Ishikawa (cell line): ENCODE results near the gene APC2.

Experiments used
- TAF1 ChIP-seq: IDR thresholded peaks from 2 replicates; pipeline ENCODE4 v1.6.1; 2012; ENCODE audit warnings: low read depth, mild to moderate bottlenecking
- TCF12 ChIP-seq: IDR thresholded peaks from 2 replicates; pipeline ENCODE4 v1.6.1; 2012; ENCODE audit warnings: low read depth
- TF ChIP-seq, protein P1 (sequence below): IDR thresholded peaks from 2 replicates; pipeline ENCODE4 v1.6.1; 2012; ENCODE audit warnings: low read depth, mild to moderate bottlenecking
- TF ChIP-seq, protein P2 (sequence below): IDR thresholded peaks from 2 replicates; pipeline ENCODE4 v1.6.1; 2012

DNA sequence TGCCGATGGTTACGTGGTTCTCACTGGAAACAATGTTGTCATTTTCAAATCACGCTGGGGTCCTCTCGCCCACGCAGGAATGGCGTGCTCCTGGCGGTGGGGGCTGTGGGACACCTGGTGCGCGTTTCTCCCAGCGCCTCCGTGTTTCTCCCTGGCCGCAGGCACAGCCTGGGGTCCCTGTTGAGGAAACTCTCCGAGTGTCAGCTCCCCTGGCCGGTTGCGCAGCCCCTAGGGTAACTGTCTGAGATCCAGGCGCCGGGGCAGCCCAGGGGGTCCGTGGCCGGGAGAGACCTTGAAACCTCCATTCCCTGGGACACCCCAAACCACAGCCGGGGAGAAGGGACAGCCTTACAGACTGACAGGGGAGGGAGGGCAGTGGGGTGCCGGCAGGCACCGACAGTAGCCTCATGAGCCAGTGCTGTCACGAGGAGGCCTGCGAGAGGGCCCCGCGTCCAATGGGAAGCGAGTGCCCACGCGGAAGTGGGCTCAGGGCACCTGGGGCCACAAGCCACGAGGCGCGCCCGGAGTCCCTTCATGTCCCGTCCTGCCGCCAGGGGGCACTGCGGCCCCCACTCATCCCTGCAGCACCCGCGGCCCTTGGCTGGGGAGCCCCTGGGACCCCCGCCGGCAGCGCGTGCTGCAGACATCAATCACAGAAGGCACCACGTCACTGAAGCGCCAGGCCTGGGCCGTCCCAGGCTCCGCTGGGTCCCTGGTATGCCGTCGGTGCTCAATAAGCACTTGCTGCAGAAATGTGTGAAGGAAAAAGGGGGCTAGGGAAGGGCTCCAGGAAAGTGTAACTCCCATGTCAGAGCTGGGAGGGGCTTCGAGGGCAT, 53.4 kb downstream of the APC2 start:
- no peak for TF ChIP-seq TAF1
- TF ChIP-seq, protein P1, sequence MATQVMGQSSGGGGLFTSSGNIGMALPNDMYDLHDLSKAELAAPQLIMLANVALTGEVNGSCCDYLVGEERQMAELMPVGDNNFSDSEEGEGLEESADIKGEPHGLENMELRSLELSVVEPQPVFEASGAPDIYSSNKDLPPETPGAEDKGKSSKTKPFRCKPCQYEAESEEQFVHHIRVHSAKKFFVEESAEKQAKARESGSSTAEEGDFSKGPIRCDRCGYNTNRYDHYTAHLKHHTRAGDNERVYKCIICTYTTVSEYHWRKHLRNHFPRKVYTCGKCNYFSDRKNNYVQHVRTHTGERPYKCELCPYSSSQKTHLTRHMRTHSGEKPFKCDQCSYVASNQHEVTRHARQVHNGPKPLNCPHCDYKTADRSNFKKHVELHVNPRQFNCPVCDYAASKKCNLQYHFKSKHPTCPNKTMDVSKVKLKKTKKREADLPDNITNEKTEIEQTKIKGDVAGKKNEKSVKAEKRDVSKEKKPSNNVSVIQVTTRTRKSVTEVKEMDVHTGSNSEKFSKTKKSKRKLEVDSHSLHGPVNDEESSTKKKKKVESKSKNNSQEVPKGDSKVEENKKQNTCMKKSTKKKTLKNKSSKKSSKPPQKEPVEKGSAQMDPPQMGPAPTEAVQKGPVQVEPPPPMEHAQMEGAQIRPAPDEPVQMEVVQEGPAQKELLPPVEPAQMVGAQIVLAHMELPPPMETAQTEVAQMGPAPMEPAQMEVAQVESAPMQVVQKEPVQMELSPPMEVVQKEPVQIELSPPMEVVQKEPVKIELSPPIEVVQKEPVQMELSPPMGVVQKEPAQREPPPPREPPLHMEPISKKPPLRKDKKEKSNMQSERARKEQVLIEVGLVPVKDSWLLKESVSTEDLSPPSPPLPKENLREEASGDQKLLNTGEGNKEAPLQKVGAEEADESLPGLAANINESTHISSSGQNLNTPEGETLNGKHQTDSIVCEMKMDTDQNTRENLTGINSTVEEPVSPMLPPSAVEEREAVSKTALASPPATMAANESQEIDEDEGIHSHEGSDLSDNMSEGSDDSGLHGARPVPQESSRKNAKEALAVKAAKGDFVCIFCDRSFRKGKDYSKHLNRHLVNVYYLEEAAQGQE = no peak
- TF ChIP-seq TCF12 = no peak
- TF ChIP-seq, protein P2, sequence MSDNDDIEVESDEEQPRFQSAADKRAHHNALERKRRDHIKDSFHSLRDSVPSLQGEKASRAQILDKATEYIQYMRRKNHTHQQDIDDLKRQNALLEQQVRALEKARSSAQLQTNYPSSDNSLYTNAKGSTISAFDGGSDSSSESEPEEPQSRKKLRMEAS = peak; percentile 91
